ENCODE measurements around the gene SLC25A21. TPM values are rescaled to one million over a fixed set of nuclear protein-coding genes. Genes with fewer than 3 reads are reported as not detected.

The SLC25A21 gene
- total and polyA plus RNA-seq, 10 of the 15 experiments (the other 5 are each of a cell fraction or from before 2014, with no cell fraction given), result 0.06 to 0.72 (median 0.17) TPM; not detected in 3

DNA sequence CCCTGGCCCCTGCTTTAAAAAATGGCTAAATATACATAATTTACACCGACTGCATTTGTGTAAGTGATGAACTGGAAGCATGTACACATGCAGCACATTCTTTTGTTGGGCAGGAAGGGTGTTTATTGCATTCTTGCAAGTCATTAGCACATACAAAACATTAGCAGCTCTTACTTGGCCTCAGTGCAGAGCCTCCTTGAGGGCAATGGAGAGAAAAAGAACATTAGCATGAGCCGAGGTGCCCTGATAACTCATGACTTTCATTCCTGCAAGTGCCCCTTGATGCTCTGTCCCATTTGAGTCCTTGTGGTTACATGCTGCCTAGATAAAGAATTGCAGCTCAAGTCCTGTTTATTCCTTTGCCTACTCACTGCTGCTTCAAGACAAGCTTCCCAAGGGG, 448.9 kb downstream of the SLC25A21 start (continued):
- TF ChIP-seq, protein P1, sequence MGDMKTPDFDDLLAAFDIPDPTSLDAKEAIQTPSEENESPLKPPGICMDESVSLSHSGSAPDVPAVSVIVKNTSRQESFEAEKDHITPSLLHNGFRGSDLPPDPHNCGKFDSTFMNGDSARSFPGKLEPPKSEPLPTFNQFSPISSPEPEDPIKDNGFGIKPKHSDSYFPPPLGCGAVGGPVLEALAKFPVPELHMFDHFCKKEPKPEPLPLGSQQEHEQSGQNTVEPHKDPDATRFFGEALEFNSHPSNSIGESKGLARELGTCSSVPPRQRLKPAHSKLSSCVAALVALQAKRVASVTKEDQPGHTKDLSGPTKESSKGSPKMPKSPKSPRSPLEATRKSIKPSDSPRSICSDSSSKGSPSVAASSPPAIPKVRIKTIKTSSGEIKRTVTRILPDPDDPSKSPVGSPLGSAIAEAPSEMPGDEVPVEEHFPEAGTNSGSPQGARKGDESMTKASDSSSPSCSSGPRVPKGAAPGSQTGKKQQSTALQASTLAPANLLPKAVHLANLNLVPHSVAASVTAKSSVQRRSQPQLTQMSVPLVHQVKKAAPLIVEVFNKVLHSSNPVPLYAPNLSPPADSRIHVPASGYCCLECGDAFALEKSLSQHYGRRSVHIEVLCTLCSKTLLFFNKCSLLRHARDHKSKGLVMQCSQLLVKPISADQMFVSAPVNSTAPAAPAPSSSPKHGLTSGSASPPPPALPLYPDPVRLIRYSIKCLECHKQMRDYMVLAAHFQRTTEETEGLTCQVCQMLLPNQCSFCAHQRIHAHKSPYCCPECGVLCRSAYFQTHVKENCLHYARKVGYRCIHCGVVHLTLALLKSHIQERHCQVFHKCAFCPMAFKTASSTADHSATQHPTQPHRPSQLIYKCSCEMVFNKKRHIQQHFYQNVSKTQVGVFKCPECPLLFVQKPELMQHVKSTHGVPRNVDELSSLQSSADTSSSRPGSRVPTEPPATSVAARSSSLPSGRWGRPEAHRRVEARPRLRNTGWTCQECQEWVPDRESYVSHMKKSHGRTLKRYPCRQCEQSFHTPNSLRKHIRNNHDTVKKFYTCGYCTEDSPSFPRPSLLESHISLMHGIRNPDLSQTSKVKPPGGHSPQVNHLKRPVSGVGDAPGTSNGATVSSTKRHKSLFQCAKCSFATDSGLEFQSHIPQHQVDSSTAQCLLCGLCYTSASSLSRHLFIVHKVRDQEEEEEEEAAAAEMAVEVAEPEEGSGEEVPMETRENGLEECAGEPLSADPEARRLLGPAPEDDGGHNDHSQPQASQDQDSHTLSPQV (IDR thresholded peaks at IDR 0.05), result no peak
- no peak for TF ChIP-seq ATF7 (IDR thresholded peaks at IDR 0.05; ENCODE audit: low read depth)
- TF ChIP-seq NRF1 (conservative IDR thresholded peaks at IDR 0.05; ENCODE audit: low read depth, low read length), result no peak
- TF ChIP-seq, protein P2, sequence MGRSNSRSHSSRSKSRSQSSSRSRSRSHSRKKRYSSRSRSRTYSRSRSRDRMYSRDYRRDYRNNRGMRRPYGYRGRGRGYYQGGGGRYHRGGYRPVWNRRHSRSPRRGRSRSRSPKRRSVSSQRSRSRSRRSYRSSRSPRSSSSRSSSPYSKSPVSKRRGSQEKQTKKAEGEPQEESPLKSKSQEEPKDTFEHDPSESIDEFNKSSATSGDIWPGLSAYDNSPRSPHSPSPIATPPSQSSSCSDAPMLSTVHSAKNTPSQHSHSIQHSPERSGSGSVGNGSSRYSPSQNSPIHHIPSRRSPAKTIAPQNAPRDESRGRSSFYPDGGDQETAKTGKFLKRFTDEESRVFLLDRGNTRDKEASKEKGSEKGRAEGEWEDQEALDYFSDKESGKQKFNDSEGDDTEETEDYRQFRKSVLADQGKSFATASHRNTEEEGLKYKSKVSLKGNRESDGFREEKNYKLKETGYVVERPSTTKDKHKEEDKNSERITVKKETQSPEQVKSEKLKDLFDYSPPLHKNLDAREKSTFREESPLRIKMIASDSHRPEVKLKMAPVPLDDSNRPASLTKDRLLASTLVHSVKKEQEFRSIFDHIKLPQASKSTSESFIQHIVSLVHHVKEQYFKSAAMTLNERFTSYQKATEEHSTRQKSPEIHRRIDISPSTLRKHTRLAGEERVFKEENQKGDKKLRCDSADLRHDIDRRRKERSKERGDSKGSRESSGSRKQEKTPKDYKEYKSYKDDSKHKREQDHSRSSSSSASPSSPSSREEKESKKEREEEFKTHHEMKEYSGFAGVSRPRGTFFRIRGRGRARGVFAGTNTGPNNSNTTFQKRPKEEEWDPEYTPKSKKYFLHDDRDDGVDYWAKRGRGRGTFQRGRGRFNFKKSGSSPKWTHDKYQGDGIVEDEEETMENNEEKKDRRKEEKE (IDR thresholded peaks at IDR 0.05), result no peak
- TF ChIP-seq HDAC6 (IDR thresholded peaks at IDR 0.05; ENCODE audit: unreplicated experiment), result no peak
- TF ChIP-seq SMAD5 (IDR thresholded peaks at IDR 0.05; ENCODE audit: low read depth), result no peak
- no peak for TF ChIP-seq MYB (IDR thresholded peaks at IDR 0.05; ENCODE audit: borderline replicate concordance, low read depth, low read length)
- TF ChIP-seq RAD51 (IDR thresholded peaks at IDR 0.05), result no peak
- TF ChIP-seq, protein P3, sequence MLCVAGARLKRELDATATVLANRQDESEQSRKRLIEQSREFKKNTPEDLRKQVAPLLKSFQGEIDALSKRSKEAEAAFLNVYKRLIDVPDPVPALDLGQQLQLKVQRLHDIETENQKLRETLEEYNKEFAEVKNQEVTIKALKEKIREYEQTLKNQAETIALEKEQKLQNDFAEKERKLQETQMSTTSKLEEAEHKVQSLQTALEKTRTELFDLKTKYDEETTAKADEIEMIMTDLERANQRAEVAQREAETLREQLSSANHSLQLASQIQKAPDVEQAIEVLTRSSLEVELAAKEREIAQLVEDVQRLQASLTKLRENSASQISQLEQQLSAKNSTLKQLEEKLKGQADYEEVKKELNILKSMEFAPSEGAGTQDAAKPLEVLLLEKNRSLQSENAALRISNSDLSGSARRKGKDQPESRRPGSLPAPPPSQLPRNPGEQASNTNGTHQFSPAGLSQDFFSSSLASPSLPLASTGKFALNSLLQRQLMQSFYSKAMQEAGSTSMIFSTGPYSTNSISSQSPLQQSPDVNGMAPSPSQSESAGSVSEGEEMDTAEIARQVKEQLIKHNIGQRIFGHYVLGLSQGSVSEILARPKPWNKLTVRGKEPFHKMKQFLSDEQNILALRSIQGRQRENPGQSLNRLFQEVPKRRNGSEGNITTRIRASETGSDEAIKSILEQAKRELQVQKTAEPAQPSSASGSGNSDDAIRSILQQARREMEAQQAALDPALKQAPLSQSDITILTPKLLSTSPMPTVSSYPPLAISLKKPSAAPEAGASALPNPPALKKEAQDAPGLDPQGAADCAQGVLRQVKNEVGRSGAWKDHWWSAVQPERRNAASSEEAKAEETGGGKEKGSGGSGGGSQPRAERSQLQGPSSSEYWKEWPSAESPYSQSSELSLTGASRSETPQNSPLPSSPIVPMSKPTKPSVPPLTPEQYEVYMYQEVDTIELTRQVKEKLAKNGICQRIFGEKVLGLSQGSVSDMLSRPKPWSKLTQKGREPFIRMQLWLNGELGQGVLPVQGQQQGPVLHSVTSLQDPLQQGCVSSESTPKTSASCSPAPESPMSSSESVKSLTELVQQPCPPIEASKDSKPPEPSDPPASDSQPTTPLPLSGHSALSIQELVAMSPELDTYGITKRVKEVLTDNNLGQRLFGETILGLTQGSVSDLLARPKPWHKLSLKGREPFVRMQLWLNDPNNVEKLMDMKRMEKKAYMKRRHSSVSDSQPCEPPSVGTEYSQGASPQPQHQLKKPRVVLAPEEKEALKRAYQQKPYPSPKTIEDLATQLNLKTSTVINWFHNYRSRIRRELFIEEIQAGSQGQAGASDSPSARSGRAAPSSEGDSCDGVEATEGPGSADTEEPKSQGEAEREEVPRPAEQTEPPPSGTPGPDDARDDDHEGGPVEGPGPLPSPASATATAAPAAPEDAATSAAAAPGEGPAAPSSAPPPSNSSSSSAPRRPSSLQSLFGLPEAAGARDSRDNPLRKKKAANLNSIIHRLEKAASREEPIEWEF (IDR thresholded peaks at IDR 0.05; ENCODE audit: insufficient replicate concordance, low read depth, low read length), result no peak

Measured in GM12878 (cell line).